GM12872 (cell line): Measurements from ENCODE around the gene AHR.

ENCODE experiments used
- TF ChIP-seq, protein P1 (sequence below): IDR thresholded peaks from 3 replicates; pipeline ENCODE4 v1.5.1; 2011; ENCODE audit warnings: low read depth, mild to moderate bottlenecking, low read length, moderate library complexity; ENCODE audit not compliant: insufficient read depth

The AHR gene

GRCh38 chr7:17318146-17318545 lies 19.7 kb downstream of the AHR start:
- TF ChIP-seq, protein P1, sequence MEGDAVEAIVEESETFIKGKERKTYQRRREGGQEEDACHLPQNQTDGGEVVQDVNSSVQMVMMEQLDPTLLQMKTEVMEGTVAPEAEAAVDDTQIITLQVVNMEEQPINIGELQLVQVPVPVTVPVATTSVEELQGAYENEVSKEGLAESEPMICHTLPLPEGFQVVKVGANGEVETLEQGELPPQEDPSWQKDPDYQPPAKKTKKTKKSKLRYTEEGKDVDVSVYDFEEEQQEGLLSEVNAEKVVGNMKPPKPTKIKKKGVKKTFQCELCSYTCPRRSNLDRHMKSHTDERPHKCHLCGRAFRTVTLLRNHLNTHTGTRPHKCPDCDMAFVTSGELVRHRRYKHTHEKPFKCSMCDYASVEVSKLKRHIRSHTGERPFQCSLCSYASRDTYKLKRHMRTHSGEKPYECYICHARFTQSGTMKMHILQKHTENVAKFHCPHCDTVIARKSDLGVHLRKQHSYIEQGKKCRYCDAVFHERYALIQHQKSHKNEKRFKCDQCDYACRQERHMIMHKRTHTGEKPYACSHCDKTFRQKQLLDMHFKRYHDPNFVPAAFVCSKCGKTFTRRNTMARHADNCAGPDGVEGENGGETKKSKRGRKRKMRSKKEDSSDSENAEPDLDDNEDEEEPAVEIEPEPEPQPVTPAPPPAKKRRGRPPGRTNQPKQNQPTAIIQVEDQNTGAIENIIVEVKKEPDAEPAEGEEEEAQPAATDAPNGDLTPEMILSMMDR, result no peak

DNA sequence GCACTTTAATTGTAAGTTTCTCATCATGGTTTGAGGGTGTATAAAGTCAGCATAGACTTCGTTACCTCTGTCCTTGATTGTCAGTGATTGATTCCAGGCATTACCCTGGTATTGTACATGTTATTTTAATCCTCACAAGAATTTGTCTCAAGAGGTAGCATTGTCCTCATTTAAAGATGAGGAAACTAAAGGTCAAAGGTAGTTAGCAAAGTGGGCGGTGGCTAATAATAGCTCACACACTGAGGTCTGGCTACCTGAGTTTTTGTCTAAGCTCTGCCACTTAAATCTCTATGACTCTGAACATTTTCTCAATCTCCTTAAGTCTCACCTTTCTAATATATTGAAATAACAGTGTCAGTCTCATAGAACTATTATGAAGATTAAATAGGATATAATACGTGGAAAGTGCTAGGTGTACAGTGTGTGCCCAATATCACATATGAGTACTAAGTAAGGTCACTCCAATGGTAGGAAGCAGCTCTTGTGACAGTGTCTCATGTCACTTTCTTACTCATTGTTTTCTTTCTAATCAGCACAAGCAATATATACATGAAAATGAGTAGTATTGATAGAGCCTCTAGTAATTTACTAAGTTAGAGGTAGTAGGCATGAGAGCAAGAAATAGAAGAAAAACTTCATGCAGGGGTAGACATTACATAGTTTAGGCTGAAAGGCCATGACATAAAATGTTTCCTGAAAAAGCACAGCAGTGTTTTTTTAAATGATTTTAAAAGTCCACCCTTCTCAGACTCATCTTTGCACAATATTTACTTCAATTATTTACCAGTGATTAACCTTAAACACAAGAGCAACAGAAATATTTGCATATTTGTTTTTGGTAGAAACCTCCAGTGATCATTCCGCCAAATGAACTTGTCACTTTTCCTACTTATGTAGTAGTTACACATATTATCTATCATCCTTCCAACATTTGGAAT lies 21.0 kb downstream of the AHR start:
- TF ChIP-seq, protein P1, result no peak

DNA sequence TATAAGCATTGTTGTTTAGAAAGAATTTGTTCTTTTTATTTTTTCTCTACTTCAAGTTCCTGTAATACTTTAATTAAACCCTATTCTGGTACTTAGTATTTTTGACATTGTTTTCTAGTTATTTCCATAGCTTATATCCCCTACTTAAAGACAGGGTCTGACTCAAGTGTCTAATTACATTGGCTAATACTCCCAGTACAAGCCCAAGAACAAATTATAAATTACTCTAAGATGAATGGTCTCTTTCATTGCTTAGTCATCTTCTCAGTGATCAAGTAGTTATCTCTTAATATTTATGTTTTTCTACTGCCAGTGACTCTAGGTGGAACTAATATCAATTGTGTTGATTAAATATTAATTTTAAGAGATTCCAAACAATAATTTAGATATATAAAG lies 21.6 kb downstream of the AHR start:
- TF ChIP-seq, protein P1, result no peak

- TF ChIP-seq, protein P1, result no peak
Observed at GRCh38 chr7:17320657-17321056, 22.2 kb downstream of the AHR start.

DNA sequence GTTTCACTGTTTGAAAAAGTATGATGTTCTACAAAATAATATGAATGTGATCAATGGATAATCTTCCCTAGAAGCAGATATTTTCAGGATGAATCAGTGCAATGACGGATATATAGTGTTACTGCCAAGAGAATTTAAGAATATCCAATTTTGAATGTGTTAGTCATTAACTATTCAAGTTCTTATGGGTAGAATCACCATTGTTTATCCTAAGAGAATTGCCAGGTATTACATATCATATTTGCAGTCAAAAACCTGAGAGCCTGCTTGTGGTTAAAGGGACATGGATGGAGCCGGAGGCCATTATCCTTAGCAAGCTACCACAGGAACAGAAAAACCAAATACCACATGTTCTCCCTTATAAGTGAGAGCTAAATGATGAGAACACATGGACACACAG lies 26.9 kb downstream of the AHR start:
- TF ChIP-seq, protein P1, result no peak

DNA sequence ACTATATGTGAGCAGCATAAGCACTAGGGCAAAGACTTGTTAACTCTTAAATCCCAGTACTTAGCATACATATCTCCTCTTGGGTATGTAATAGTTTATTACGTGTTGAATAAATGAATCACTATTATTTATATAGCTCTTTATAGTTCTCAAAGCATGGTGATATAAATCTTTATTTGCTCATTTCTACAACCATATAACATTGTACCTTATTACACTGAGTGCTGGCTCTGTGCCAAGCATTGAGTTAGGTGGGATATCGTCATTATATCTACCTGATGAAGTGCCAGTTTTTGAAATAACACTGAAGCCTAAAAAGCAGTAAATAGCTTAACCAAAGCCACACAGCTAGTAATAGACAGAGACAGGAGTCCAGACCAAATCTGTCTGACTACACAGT lies 27.9 kb downstream of the AHR start:
- TF ChIP-seq, protein P1, result no peak

DNA sequence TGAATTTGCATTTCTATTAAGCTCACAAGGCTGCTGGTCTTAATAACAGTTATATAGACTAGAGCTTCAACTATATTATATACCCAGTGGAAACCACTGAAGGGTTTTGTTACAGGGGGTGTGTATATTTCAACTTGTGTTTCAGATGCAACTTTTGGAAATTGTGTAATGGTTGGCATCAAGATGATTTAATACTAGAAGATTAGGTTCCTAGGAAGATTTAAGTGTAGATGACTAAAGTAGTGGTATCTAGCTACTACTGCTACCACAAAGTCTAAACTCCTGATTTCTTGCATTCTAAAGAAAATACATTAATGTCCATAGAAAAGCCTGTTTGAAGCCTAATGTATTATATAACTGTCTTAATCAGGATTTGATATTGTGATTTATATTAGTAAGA lies 30.2 kb downstream of the AHR start:
- TF ChIP-seq, protein P1, result no peak
